ENCODE results near the gene VARS1. TPM values are rescaled to one million over a fixed set of nuclear protein-coding genes. Genes with fewer than 3 reads are reported as not detected.

The VARS1 gene
- total and polyA plus RNA-seq, 10 donors: 31.1 to 97.3 (median 49.4) TPM

DNA sequence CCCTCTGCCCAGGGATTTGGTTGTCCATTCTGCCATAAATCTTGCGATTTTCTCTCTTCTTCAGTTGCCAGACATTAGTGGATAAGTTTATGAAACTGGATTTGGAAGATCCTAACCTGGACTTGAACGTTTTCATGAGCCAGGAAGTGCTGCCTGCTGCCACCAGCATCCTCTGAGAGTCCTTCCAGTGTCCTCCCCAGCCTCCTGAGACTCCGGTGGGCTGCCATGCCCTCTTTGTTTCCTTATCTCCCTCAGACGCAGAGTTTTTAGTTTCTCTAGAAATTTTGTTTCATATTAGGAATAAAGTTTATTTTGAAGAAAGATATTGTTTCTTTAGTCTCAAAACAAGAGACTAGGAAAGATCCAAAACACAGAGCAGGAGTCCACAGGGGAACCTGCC is 33.2 kb downstream of the VARS1 start, which contains the start of gene SAPCD1:
Gene SAPCD1 (plus strand): TSS at position 301 of the 400 bp plus-strand sequence. CDS start 399 bp downstream, outside the sequence.
- Histone ChIP-seq H3K36me3 (peaks cover 0 to 52% (median 7%) of the 10 kb centered on the region in 6 donors), H3K27me3 (replicated peaks in 1 of 7) (no peaks in the 10 kb centered on the region), H3K4me3 (no peak within 1 kb of the TSS), H3K9me3 (no peaks in the 10 kb centered on the region), H3K27ac (peak within 1 kb of the TSS in 3 of 8 donors; percentile 6 to 20 (median 10)), H3K4me1 (peaks cover 0 to 15% (median 5%) of the 10 kb centered on the region in 6 donors)
- WGBS, 5 donors: 79 to 84% (median 82%) methylated on average over 4 of the region's 4 CpGs
- intact Hi-C loops (cut with DNase I; ENCODE audit: low total_unique reads): no loop called here
- DNase-seq: peak; percentile 16
- TF ChIP-seq POLR2AphosphoS5 (IDR thresholded peaks at IDR 0.05): no peak
- TF ChIP-seq CTCF (IDR thresholded peaks at IDR 0.05 in 8 of 11, conservative IDR thresholded peaks at IDR 0.05 in 3 of 11): no peak
- no peak for TF ChIP-seq POLR2A (IDR thresholded peaks at IDR 0.05)

DNA sequence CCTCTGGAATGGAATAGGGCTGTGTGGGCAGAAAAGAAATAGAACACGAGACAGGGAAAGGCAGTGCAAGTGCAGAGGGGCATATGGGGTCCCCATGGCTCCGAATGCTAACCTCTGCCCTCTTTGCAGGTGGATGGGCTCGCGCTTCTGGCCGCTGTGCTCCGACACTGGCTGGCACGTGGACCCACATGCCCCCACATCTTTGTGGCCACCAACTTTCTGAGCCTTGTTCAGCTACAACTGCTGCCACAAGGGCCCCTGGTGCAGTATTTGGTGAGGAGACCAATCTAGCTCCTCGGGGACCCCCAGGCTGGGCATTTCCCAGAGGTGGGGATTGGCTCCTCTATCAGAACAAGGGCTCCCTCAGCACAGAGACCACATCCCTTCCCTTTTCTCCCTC is 34.2 kb downstream of the VARS1 start:
- H3K36me3 ChIP-seq: peaks cover 0 to 52% (median 7%) of the 10 kb centered on the region in 6 donors
- peak; percentile 57 for DNase-seq
- TF ChIP-seq CTCF (IDR thresholded peaks at IDR 0.05 in 8 of 11, conservative IDR thresholded peaks at IDR 0.05 in 3 of 11): no peak
- no peak for TF ChIP-seq POLR2A (IDR thresholded peaks at IDR 0.05)
- no peak for TF ChIP-seq POLR2AphosphoS5 (IDR thresholded peaks at IDR 0.05)

DNA sequence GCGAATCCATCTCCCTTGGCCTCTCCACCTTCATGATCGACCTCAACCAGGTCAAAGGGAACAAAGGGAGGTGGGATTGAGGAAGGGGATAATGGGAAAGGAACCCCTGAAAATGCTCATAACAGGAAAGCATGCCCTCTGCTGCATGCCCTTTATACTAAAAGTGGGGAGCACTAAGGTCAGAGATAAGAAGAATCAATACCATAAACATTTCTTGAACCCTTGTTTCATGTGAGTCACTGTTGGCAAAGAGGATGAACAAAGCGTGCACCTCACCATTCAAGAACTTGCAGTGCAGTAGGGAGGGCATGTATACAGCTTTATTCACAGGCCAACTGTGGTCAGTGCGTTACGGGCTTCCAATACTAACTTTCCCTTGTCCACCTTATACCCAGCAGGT is 34.8 kb downstream of the VARS1 start:
- intact Hi-C loops (cut with DNase I; ENCODE audit: low total_unique reads): no loop called here
- Histone ChIP-seq H3K36me3 (peaks cover 0 to 52% (median 7%) of the 10 kb centered on the region in 6 donors), H3K27me3 (replicated peaks in 1 of 7) (no peaks in the 10 kb centered on the region), H3K27ac (no peak overlapping the region), H3K4me1 (peaks cover 0 to under 1% (median 0%) of the 10 kb centered on the region in 6 donors), H3K9me3 (no peaks in the 10 kb centered on the region), H3K4me3 (no peak overlapping the region)
- no peak for DNase-seq
- TF ChIP-seq POLR2A (IDR thresholded peaks at IDR 0.05): no peak
- 93 to 97% (median 94%) methylated on average over 5 of the region's 5 CpGs for WGBS, 5 donors

More for the DNA sequence above, 34.2 kb downstream of the VARS1 start:
- intact Hi-C loops (cut with DNase I; ENCODE audit: low total_unique reads): no loop called here
- Histone ChIP-seq H3K27ac (no peak overlapping the region), H3K9me3 (no peaks in the 10 kb centered on the region), H3K4me3 (no peak overlapping the region), H3K4me1 (peaks cover 0 to 6% (median under 1%) of the 10 kb centered on the region in 6 donors), H3K27me3 (replicated peaks in 1 of 7) (no peaks in the 10 kb centered on the region)
- 90 to 98% (median 96%) methylated on average over 8 of the region's 8 CpGs for WGBS, 5 donors

- peaks cover 0 to 51% (median 7%) of the 10 kb centered on the region in 6 donors for H3K36me3 ChIP-seq
- no peaks in the 10 kb centered on the region for H3K27me3 ChIP-seq (replicated peaks in 1 of 7)
- 94 to 100% (median 97%) methylated on average over 2 of the region's 2 CpGs for WGBS, 5 donors
- no peaks in the 10 kb centered on the region for H3K4me1 ChIP-seq
- TF ChIP-seq POLR2AphosphoS5 (IDR thresholded peaks at IDR 0.05) (no peak), CTCF (IDR thresholded peaks at IDR 0.05 in 8 of 11, conservative IDR thresholded peaks at IDR 0.05 in 3 of 11) (no peak), POLR2A (IDR thresholded peaks at IDR 0.05) (no peak)
- no peak overlapping the region for H3K27ac ChIP-seq
- peak; percentile 10 for DNase-seq
- no peaks in the 10 kb centered on the region for H3K9me3 ChIP-seq
- intact Hi-C loops (cut with DNase I; ENCODE audit: low total_unique reads): no loop called here
- no peak overlapping the region for H3K4me3 ChIP-seq
Measured at GRCh38 chr6:31758281-31758680, 37.3 kb downstream of the VARS1 start.
